ENCODE measurements around the gene EXOC3.

DNA sequence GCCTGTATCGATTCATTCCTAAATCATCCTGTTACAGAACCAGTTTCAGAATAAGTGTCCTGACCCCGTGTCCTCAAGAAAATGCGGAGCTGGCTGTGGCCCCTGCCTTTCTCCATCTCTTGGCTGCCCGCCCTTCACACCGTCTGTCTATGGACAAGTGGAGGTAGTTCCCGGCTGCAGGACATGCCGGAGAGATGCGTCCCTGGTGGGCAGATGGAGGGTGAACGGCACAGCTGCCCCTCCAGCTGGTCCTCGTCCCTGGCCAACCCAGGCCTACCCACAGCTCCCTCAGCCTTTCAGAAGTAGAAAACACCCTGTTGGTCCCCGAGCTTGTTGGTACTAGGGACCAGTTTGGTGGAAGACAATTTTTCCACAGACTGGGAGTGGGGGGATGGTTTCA is 14.8 kb upstream of the EXOC3 start:
- TF ChIP-seq POLR2A (IDR thresholded peaks at IDR 0.05; ENCODE audit: low read depth, low read length) (no peak), SMC3 (IDR thresholded peaks at IDR 0.05; ENCODE audit: low read depth, low read length) (no peak), RAD21 (IDR thresholded peaks at IDR 0.05; ENCODE audit: low read length) (no peak), MAZ (IDR thresholded peaks at IDR 0.05; ENCODE audit: borderline replicate concordance, low read depth, low read length) (no peak), RCOR1 (IDR thresholded peaks at IDR 0.05; ENCODE audit: insufficient replicate concordance, low read length) (no peak), BHLHE40 (IDR thresholded peaks at IDR 0.05; ENCODE audit: low read depth, low read length) (no peak), RFX5 (IDR thresholded peaks at IDR 0.05; ENCODE audit: low read depth, low read length) (no peak), NFE2L2 (IDR thresholded peaks at IDR 0.05; ENCODE audit: low read depth, low read length) (no peak), CHD1 (IDR thresholded peaks at IDR 0.05; ENCODE audit: low read depth, low read length) (no peak), CEBPB (IDR thresholded peaks at IDR 0.05; ENCODE audit: low read depth, low read length) (no peak), FOS (IDR thresholded peaks at IDR 0.05; ENCODE audit: low read depth, low read length) (no peak)
- TF ChIP-seq, protein P1, sequence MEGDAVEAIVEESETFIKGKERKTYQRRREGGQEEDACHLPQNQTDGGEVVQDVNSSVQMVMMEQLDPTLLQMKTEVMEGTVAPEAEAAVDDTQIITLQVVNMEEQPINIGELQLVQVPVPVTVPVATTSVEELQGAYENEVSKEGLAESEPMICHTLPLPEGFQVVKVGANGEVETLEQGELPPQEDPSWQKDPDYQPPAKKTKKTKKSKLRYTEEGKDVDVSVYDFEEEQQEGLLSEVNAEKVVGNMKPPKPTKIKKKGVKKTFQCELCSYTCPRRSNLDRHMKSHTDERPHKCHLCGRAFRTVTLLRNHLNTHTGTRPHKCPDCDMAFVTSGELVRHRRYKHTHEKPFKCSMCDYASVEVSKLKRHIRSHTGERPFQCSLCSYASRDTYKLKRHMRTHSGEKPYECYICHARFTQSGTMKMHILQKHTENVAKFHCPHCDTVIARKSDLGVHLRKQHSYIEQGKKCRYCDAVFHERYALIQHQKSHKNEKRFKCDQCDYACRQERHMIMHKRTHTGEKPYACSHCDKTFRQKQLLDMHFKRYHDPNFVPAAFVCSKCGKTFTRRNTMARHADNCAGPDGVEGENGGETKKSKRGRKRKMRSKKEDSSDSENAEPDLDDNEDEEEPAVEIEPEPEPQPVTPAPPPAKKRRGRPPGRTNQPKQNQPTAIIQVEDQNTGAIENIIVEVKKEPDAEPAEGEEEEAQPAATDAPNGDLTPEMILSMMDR (conservative IDR thresholded peaks at IDR 0.05; ENCODE audit: low read depth, low read length): no peak
- TF ChIP-seq, protein P2, sequence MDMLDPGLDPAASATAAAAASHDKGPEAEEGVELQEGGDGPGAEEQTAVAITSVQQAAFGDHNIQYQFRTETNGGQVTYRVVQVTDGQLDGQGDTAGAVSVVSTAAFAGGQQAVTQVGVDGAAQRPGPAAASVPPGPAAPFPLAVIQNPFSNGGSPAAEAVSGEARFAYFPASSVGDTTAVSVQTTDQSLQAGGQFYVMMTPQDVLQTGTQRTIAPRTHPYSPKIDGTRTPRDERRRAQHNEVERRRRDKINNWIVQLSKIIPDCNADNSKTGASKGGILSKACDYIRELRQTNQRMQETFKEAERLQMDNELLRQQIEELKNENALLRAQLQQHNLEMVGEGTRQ (IDR thresholded peaks at IDR 0.05; ENCODE audit: low read depth, low read length): no peak
- TF ChIP-seq, protein P3, sequence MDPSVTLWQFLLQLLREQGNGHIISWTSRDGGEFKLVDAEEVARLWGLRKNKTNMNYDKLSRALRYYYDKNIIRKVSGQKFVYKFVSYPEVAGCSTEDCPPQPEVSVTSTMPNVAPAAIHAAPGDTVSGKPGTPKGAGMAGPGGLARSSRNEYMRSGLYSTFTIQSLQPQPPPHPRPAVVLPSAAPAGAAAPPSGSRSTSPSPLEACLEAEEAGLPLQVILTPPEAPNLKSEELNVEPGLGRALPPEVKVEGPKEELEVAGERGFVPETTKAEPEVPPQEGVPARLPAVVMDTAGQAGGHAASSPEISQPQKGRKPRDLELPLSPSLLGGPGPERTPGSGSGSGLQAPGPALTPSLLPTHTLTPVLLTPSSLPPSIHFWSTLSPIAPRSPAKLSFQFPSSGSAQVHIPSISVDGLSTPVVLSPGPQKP (IDR thresholded peaks at IDR 0.05; ENCODE audit: borderline replicate concordance, low read depth, low read length): no peak
